Smooth muscle cell (in vitro differentiated cells): ENCODE measurements around the gene ARHGAP5. TPM values are rescaled to one million over a fixed set of nuclear protein-coding genes. Genes with fewer than 3 reads are reported as not detected.
A peak's percentile ranks its signal among the peaks of the same experiment; 100 is the strongest.

Source experiments
- DNase-seq: peaks from one replicate; lab custom pipeline; 2025; ENCODE audit not compliant: unreplicated experiment; lab: John Stamatoyannopoulos, UW
- H2AFZ ChIP-seq: fragments of 200-600 bp; sonication (generic); 2 replicates; pipeline ENCODE4 v1.6.0; 2016; ENCODE audit warnings: antibody characterized with exemption, low read depth, mild to moderate bottlenecking
- H3F3A ChIP-seq: fragments of 200-600 bp; sonication (generic); 2 replicates; pipeline ENCODE4 v1.6.0; 2017; ENCODE audit warnings: antibody characterized with exemption, low read depth
- H3K27ac ChIP-seq: fragments of 200-600 bp; sonication (generic); 2 replicates; pipeline ENCODE4 v1.5.1; 2016; ENCODE audit warnings: low read depth, mild to moderate bottlenecking
- H3K27me3 ChIP-seq: fragments of 200-600 bp; sonication (generic); 2 replicates; pipeline ENCODE4 v1.6.1; 2016; ENCODE audit warnings: low read depth, mild to moderate bottlenecking
- H3K36me3 ChIP-seq: fragments of 200-600 bp; sonication (generic); 2 replicates; pipeline ENCODE4 v1.5.1; 2016; ENCODE audit warnings: low read depth
- H3K4me1 ChIP-seq: fragments of 200-600 bp; sonication (generic); 2 replicates; pipeline ENCODE4 v1.5.1; 2016; ENCODE audit warnings: low read depth
- H3K4me2 ChIP-seq: fragments of 200-600 bp; sonication (generic); 2 replicates; pipeline ENCODE4 v1.6.0; 2016; ENCODE audit warnings: mild to moderate bottlenecking
- H3K4me3 ChIP-seq: fragments of 200-600 bp; sonication (generic); 2 replicates; pipeline ENCODE4 v1.5.1; 2016; ENCODE audit warnings: mild to moderate bottlenecking
- H3K79me2 ChIP-seq: fragments of 200-600 bp; sonication (generic); 2 replicates; pipeline ENCODE4 v1.6.0; 2016; ENCODE audit warnings: low read depth, mild to moderate bottlenecking
- H3K9ac ChIP-seq: fragments of 200-600 bp; sonication (generic); 2 replicates; pipeline ENCODE4 v1.6.0; 2016; ENCODE audit warnings: low read depth
- H3K9me3 ChIP-seq: fragments of 200-600 bp; sonication (generic); replicated peaks from 2 replicates; pipeline ENCODE4 v1.5.1; 2016; ENCODE audit warnings: low read depth
- H4K20me1 ChIP-seq: fragments of 200-600 bp; sonication (generic); 2 replicates; pipeline ENCODE4 v1.6.0; 2016; ENCODE audit warnings: low read depth
- CTCF ChIP-seq: fragments of 200-600 bp; sonication (generic); IDR thresholded peaks from 2 replicates; pipeline ENCODE4 v1.5.1; 2017; ENCODE audit warnings: borderline replicate concordance, mild to moderate bottlenecking, antibody characterized with exemption; ENCODE audit not compliant: insufficient read depth, poor library complexity, severe bottlenecking
- WGBS: methylation state at CpG from one replicate; pipeline ENCODE4 v1.1.7; 2016; ENCODE audit warnings: low lambda C conversion rate; 5-methylcytosine and 5-hydroxymethylcytosine counted together
- polyA plus RNA-seq: library from polyadenylated mRNA; unstranded; fragments of >200 nt; fragmentation: Nextera tagmentation; extraction: Ambion mirVana; gene quantifications from 2 replicates; pipeline ENCODE4 v1.2.1, GENCODE V29; 2016
- total RNA-seq: library from RNA; depleted of rRNA; stranded (reverse); fragments of >200 nt; gene quantifications from 2 replicates; pipeline ENCODE4 v1.2.3, GENCODE V29; 2014

Gene ARHGAP5
- total and polyA plus RNA-seq, 2 experiments from 2014 or later = 24.1 to 217 TPM

GRCh38 chr14:32083315-32083624 is 6.2 kb downstream of the ARHGAP5 start:
- H3K9ac ChIP-seq = no peak overlapping the region
- H3K9me3 ChIP-seq = no peaks in the 10 kb centered on the region
- no peak overlapping the region for H3K4me3 ChIP-seq
- H3K27me3 ChIP-seq = no peaks in the 10 kb centered on the region
- H3K4me1 ChIP-seq = peaks cover 68% of the 10 kb centered on the region
- H4K20me1 ChIP-seq = peaks cover 100% of the 10 kb centered on the region
- TF ChIP-seq CTCF = no peak
- peaks cover 100% of the 10 kb centered on the region for H3K79me2 ChIP-seq
- DNase-seq = no peak
- no peak overlapping the region for H2AFZ ChIP-seq
- H3K27ac ChIP-seq = peak overlapping the region; percentile 8
- peaks cover 6% of the 10 kb centered on the region for H3F3A ChIP-seq
- H3K4me2 ChIP-seq = peak overlapping the region; percentile 10
- H3K36me3 ChIP-seq = no peaks in the 10 kb centered on the region

GRCh38 chr14:32083789-32084188 is 6.7 kb downstream of the ARHGAP5 start:
- peaks cover 68% of the 10 kb centered on the region for H3K4me1 ChIP-seq
- H3K79me2 ChIP-seq = peaks cover 100% of the 10 kb centered on the region
- H3K4me3 ChIP-seq = no peak overlapping the region
- H2AFZ ChIP-seq = no peak overlapping the region
- peak overlapping the region; percentile 8 for H3K27ac ChIP-seq
- peaks cover 100% of the 10 kb centered on the region for H4K20me1 ChIP-seq
- no peaks in the 10 kb centered on the region for H3K36me3 ChIP-seq
- H3K9me3 ChIP-seq = no peaks in the 10 kb centered on the region
- no peaks in the 10 kb centered on the region for H3K27me3 ChIP-seq
- H3K9ac ChIP-seq = no peak overlapping the region
- DNase-seq = no peak
- TF ChIP-seq CTCF = no peak
- peaks cover 6% of the 10 kb centered on the region for H3F3A ChIP-seq
- H3K4me2 ChIP-seq = peak overlapping the region; percentile 10

GRCh38 chr14:32085182-32085844 is 8.2 kb downstream of the ARHGAP5 start:
- H3K9ac ChIP-seq = no peak overlapping the region
- peaks cover 100% of the 10 kb centered on the region for H4K20me1 ChIP-seq
- WGBS = 89% methylated on average over 3 of the region's 3 CpGs
- peaks cover 100% of the 10 kb centered on the region for H3K79me2 ChIP-seq
- H3K4me2 ChIP-seq = peak overlapping the region; percentile 48
- no peak for DNase-seq
- peaks cover 6% of the 10 kb centered on the region for H3F3A ChIP-seq
- H3K36me3 ChIP-seq = no peaks in the 10 kb centered on the region
- no peaks in the 10 kb centered on the region for H3K27me3 ChIP-seq
- H3K4me3 ChIP-seq = no peak overlapping the region
- H3K27ac ChIP-seq = peak overlapping the region; percentile 41
- peaks cover 57% of the 10 kb centered on the region for H3K4me1 ChIP-seq
- H2AFZ ChIP-seq = no peak overlapping the region
- H3K9me3 ChIP-seq = no peaks in the 10 kb centered on the region
- no peak for TF ChIP-seq CTCF

- peak overlapping the region; percentile 41 for H3K27ac ChIP-seq
- no peaks in the 10 kb centered on the region for H3K27me3 ChIP-seq
- H3K4me2 ChIP-seq = peak overlapping the region; percentile 48
- no peak overlapping the region for H3K9ac ChIP-seq
- no peak for DNase-seq
- TF ChIP-seq CTCF = no peak
- peaks cover 100% of the 10 kb centered on the region for H3K79me2 ChIP-seq
- H3F3A ChIP-seq = peaks cover 5% of the 10 kb centered on the region
- no peak overlapping the region for H3K4me3 ChIP-seq
- H3K9me3 ChIP-seq = no peaks in the 10 kb centered on the region
- H3K36me3 ChIP-seq = no peaks in the 10 kb centered on the region
- H2AFZ ChIP-seq = no peak overlapping the region
- 56% methylated on average over 2 of the region's 2 CpGs for WGBS
- peaks cover 51% of the 10 kb centered on the region for H3K4me1 ChIP-seq
- H4K20me1 ChIP-seq = peaks cover 100% of the 10 kb centered on the region
Observed at GRCh38 chr14:32085845-32086383, 8.8 kb downstream of the ARHGAP5 start.
